B cell (primary cell): ENCODE data around the gene MCRS1.

Source experiments
- CTCF ChIP-seq: fragments of 200-600 bp; IDR thresholded peaks from one replicate; pipeline ENCODE4 v1.8.0; 2022; ENCODE audit warnings: antibody characterized with exemption, mild to moderate bottlenecking
- EZH2 ChIP-seq: IDR thresholded peaks from 2 replicates; pipeline ENCODE4 v1.6.1; 2012; ENCODE audit warnings: borderline replicate concordance, low read depth, mild to moderate bottlenecking, moderate library complexity, low read length; ENCODE audit not compliant: insufficient read depth, poor library complexity, severe bottlenecking

DNA sequence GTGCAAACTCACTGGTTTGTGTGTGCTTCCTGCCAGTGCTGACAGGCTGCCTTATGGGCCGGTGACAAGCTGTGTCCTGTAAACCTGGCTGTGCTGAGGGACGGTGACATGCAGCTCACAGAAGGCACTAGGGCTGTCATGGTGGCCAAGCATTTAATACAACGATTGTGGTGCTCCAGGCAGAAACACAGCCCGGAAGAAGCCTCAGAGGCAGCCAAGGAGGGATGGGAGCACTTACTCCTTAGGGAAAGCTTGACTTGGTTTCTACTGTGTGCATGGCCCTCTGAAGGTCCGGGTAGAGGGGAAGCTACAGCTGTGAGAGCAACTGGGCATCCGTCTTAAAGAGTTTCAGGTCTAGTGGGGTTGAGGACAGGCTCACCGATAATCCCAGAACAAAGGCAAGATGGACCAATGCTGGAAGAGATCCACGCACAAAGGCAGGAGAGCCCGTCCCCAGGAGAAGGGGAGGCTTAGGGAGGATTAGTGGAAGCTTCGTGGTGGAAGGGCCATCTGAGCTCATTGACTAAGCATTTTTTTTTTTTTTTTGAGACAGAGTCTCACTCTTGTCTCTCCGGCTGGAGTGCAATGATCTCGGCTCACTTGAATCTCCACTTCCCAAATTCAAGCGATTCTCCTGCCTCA lies 10.7 kb upstream of the MCRS1 start:
- TF ChIP-seq CTCF (no peak), EZH2 (no peak)
